GM19455 (cell line): ENCODE measurements around the gene HBS1L.

Experiments used
- ATAC-seq: cut with Tn5 transposase; IDR thresholded peaks from one replicate; pipeline ENCODE4 v1.9.1; 2021; ENCODE audit not compliant: unreplicated experiment

Gene HBS1L

GRCh38 chr6:134921276-134921675, 133.3 kb downstream of the HBS1L start:
- ATAC-seq, result no peak

GRCh38 chr6:134920422-134920821, 134.2 kb downstream of the HBS1L start:
- no peak for ATAC-seq

DNA sequence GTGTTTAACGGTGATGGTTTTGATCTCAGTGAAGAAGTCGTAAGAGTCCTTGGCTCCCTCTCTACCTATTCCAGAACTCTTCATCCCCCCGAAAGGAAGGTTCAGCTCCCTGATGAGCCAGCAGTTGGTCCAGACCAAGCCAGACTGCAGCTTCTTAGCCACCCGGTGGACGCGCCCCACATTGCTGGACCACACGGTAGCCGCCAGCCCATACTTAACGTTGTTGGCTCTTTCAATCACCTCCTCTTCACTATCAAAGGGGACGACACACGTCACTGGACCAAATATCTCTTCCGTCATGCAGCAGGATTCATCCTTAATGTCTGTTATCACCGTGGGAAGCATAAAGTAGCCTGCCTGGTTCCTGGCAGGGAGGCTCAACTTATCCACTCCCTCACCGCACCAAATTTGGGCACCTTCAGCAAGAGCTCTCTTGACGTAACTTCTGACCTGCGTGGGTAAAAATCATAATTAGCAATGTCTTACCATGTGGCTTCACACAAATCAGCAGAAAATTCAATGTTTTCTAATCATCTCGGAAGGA, 136.1 kb downstream of the HBS1L start:
- ATAC-seq, result no peak

DNA sequence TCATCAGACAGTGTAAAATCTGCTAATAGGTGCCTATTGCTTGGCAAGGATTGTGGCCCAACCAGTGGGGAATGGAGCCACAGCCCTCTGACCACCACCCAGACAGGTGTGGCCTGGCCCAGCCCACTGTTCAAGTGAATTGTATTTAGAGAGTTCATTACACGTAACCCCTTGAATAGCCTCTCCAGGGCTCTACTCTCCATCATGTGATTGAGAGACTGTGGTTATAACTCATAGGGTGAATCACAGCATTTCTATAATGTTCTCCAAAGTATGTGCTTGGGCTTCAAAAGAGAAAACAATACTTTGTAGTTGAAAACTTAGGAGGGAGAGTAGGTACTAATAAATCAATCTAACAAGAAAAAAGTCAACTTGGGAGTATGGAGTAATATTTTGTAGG, 143.1 kb downstream of the HBS1L start:
- no peak for ATAC-seq

DNA sequence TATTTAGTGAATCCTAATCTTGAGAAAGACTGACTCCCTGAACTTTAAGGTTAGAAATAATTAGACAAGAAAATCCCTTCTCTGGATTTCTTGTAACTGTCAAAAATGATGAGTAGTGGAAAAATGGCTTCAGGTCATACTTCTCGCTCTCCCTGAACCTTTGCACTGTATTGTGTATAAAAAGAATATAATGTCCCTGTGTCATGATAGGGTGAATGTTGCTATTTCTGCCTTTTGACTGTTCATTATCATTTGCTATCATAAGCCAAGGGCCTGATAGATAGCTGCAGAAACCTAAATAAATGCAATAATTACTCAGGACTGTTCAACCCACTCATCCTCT, 144.1 kb downstream of the HBS1L start:
- no peak for ATAC-seq
